ENCODE measurements around the gene IFI16. TPM values are rescaled to one million over a fixed set of nuclear protein-coding genes. Genes with fewer than 3 reads are reported as not detected.
"Not testable (repeated sequence)": the region's sequence is repeated elsewhere in the genome, so short reads cannot be mapped to it uniquely, and the experiment has no call there.

IFI16 gene
- total and polyA plus RNA-seq, 2 of the 13 experiments (the other 11 are each of a cell fraction or from before 2014, with no cell fraction given) = not detected

GRCh38 chr1:159100589-159100988 is 90.9 kb downstream of the IFI16 start:
- DNase-seq (ENCODE audit: low spot score) = no peak
- CTCF ChIA-PET (ENCODE audit: low intra/inter-chr PET ratio, low total read pairs) = no interaction called here

DNA sequence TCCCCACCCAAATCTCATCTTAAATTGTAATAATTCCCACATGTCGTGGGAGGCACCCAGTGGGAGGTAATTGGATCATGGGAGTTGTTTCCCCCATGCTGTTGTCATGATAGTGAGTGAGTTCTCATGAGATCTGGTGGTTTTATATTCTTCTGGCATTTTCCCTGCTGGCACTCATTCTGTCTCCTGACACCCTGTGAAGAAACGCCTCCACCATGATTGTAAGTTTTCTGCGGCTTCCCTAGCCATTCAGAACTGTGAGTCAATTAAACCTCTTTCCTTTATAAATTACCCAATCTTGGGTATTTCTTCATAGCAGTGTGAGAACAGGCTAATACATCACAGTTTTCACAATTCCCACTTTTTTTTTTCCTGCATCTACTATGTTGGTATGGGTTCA is 93.3 kb downstream of the IFI16 start:
- in situ Hi-C loops (cut with HindIII; ENCODE audit: extremely low pct_ligation_motif_present, low pct_unique_long_range_greater_than_20kb); POLR2A ChIA-PET; FAIRE-seq; BruUV-seq (replicated peaks); H4K20me1 ChIP-seq (ENCODE audit: insufficient read depth, low read length); ATAC-seq; H3K36me3 ChIP-seq (replicated peaks in 1 of 2; ENCODE audit: control insufficient read depth in 1 of 2, insufficient read depth in 2 of 2, low read length in 2 of 2); H3K4me2 ChIP-seq (ENCODE audit: low read depth, low read length); CTCF ChIA-PET (ENCODE audit: low intra/inter-chr PET ratio, low total read pairs); DNase-seq (ENCODE audit: low spot score); H2AFZ ChIP-seq (ENCODE audit: low read length); H3K9me3 ChIP-seq (ENCODE audit: low read length); intact Hi-C loops (cut with micrococcal nuclease; ENCODE audit: unreplicated experiment); H3K79me2 ChIP-seq (ENCODE audit: insufficient read depth, low read length); H3K4me3 ChIP-seq (replicated peaks in 1 of 3; ENCODE audit: insufficient read depth in 1 of 3, low read depth in 2 of 3, low read length in 3 of 3); H3K9ac ChIP-seq (ENCODE audit: insufficient read depth, low read depth, low read length); H3K27ac ChIP-seq (ENCODE audit: extremely low read length, insufficient read depth, low read length); H3K27me3 ChIP-seq (ENCODE audit: control insufficient read depth in 1 of 2, insufficient read depth in 2 of 2, low read length in 2 of 2); H3K4me1 ChIP-seq (ENCODE audit: insufficient read depth, low read length): not testable (repeated sequence)
- 8% methylated on average over 3 of the region's 3 CpGs for WGBS (ENCODE audit: low lambda C conversion rate)

More at GRCh38 chr1:159100589-159100988, 90.9 kb downstream of the IFI16 start:
- H3K9me3 ChIP-seq (ENCODE audit: low read length) = peaks cover 5% of the 10 kb centered on the region; the same call in 1 of the 2 replicates
- no peak overlapping the region for H3K4me3 ChIP-seq (replicated peaks in 1 of 3; ENCODE audit: insufficient read depth in 1 of 3, low read depth in 2 of 3, low read length in 3 of 3)
- in situ Hi-C loops (cut with HindIII; ENCODE audit: extremely low pct_ligation_motif_present, low pct_unique_long_range_greater_than_20kb) (no loop called here), intact Hi-C loops (cut with micrococcal nuclease; ENCODE audit: unreplicated experiment) (no loop called here)
- H3K4me1 ChIP-seq (ENCODE audit: insufficient read depth, low read length) = no peaks in the 10 kb centered on the region
- TF ChIP-seq HNRNPK (IDR thresholded peaks at IDR 0.05; ENCODE audit: low read depth, low read length, poor library complexity, severe bottlenecking) (no peak), ZNF552 (CRISPR knock-in tag; IDR thresholded peaks at IDR 0.05; ENCODE audit: borderline replicate concordance) (no peak), GFI1 (CRISPR knock-in tag; IDR thresholded peaks at IDR 0.05; ENCODE audit: borderline replicate concordance) (no peak), ZNF274 (CRISPR knock-in tag; IDR thresholded peaks at IDR 0.05) (no peak), LCORL (IDR thresholded peaks at IDR 0.05) (no peak), LCORL (CRISPR knock-in tag; IDR thresholded peaks at IDR 0.05) (no peak)
- WGBS (ENCODE audit: low lambda C conversion rate) = 0% methylated on average over 1 of the region's 1 CpG
- BruUV-seq (replicated peaks) = no TSS peak
- H4K20me1 ChIP-seq (ENCODE audit: insufficient read depth, low read length) = no peaks in the 10 kb centered on the region
- FAIRE-seq = no peak
- H3K79me2 ChIP-seq (ENCODE audit: insufficient read depth, low read length) = no peaks in the 10 kb centered on the region
- no peak overlapping the region for H3K4me2 ChIP-seq (ENCODE audit: low read depth, low read length)
- H3K36me3 ChIP-seq (replicated peaks in 1 of 2; ENCODE audit: control insufficient read depth in 1 of 2, insufficient read depth in 2 of 2, low read length in 2 of 2) = no peaks in the 10 kb centered on the region
- H3K9ac ChIP-seq (ENCODE audit: insufficient read depth, low read depth, low read length) = no peak overlapping the region
- no peak overlapping the region for H2AFZ ChIP-seq (ENCODE audit: low read length)
- no peak overlapping the region for H3K27ac ChIP-seq (ENCODE audit: extremely low read length, insufficient read depth, low read length)
- H3K27me3 ChIP-seq (ENCODE audit: control insufficient read depth in 1 of 2, insufficient read depth in 2 of 2, low read length in 2 of 2) = no peaks in the 10 kb centered on the region
- POLR2A ChIA-PET = no interaction called here
- ATAC-seq = no peak

Other genes with a start within 250 kb of the IFI16 start
- gene OR6N1, start 237.7 kb upstream of the IFI16 start, total RNA-seq (2016; rRNA removed; fragmentation: Illumina TruSeq; extraction: Trizol) = not detected in 2 replicates
- not detected in 2 replicates for gene OR6N1, start 237.7 kb upstream of the IFI16 start, polyA plus RNA-seq (2011; rRNA removed)
- gene OR6N2, start 228.7 kb upstream of the IFI16 start, total RNA-seq (2016; rRNA removed; fragmentation: Illumina TruSeq; extraction: Trizol) = not detected in 2 replicates
- not detected in 2 replicates for gene OR6N2, start 228.7 kb upstream of the IFI16 start, polyA plus RNA-seq (2011; rRNA removed)
- gene MNDA, start 178.6 kb upstream of the IFI16 start, total RNA-seq (2016; rRNA removed; fragmentation: Illumina TruSeq; extraction: Trizol) = not detected in 2 replicates
- gene MNDA, start 178.6 kb upstream of the IFI16 start, polyA plus RNA-seq (2011; rRNA removed) = not detected in 2 replicates
- gene PYHIN1, start 78.4 kb upstream of the IFI16 start, total RNA-seq (2016; rRNA removed; fragmentation: Illumina TruSeq; extraction: Trizol) = not detected in 2 replicates
- gene PYHIN1, start 78.4 kb upstream of the IFI16 start, polyA plus RNA-seq (2011; rRNA removed) = not detected in 2 replicates
- not detected in 2 replicates for gene AIM2, start 66.9 kb downstream of the IFI16 start, total RNA-seq (2016; rRNA removed; fragmentation: Illumina TruSeq; extraction: Trizol)
- gene AIM2, start 66.9 kb downstream of the IFI16 start, polyA plus RNA-seq (2011; rRNA removed) = not detected in 2 replicates
- not detected in 2 replicates for gene CADM3, start 161.7 kb downstream of the IFI16 start, total RNA-seq (2016; rRNA removed; fragmentation: Illumina TruSeq; extraction: Trizol)
- not detected in 2 replicates for gene CADM3, start 161.7 kb downstream of the IFI16 start, polyA plus RNA-seq (2011; rRNA removed)
- gene ACKR1, start 195.0 kb downstream of the IFI16 start, total RNA-seq (2016; rRNA removed; fragmentation: Illumina TruSeq; extraction: Trizol) = not detected in 2 replicates
- not detected in 2 replicates for gene ACKR1, start 195.0 kb downstream of the IFI16 start, polyA plus RNA-seq (2011; rRNA removed)

Data from HepG2 (cell line).